Amygdala (tissue), 56 donors: ENCODE data around the gene HIPK1.
A peak's percentile ranks its signal among the peaks of the same experiment; 100 is the strongest.

Experiments used
- DNase-seq, 56 donors: peaks; one replicate each; lab custom pipeline; 2025; lab: John Stamatoyannopoulos, UW

The HIPK1 gene

GRCh38 chr1:113928941-113929749 lies at the start of gene HIPK1:
TSS of gene HIPK1 (plus strand) at chr1:113929324.
- DNase-seq: peak; percentile 37 to 95 (median 87)

GRCh38 chr1:113879739-113880038 lies 49.4 kb upstream of the HIPK1 start:
- DNase-seq: no peak

- DNase-seq: no peak
Measured at GRCh38 chr1:113881661-113882060, 47.5 kb upstream of the HIPK1 start.

GRCh38 chr1:113886417-113887401 lies 42.4 kb upstream of the HIPK1 start:
- no peak for DNase-seq

GRCh38 chr1:113887402-113888175 lies 41.5 kb upstream of the HIPK1 start, which contains the start of gene BCL2L15:
TSS of gene BCL2L15 (minus strand) at chr1:113887581. CDS start at chr1:113887375, 206 bp downstream.
- DNase-seq: no peak

GRCh38 chr1:113890816-113891215 lies 38.3 kb upstream of the HIPK1 start:
- no peak for DNase-seq

- no peak for DNase-seq
Measured at GRCh38 chr1:113891631-113892220, 37.4 kb upstream of the HIPK1 start.

- DNase-seq: no peak
Measured at GRCh38 chr1:113893267-113893666, 35.9 kb upstream of the HIPK1 start.

GRCh38 chr1:113895098-113895497 lies 34.0 kb upstream of the HIPK1 start:
- no peak for DNase-seq

- DNase-seq: no peak
Measured at GRCh38 chr1:113895961-113896360, 33.2 kb upstream of the HIPK1 start.

- no peak for DNase-seq
Measured at GRCh38 chr1:113898241-113898814, 30.8 kb upstream of the HIPK1 start.

- DNase-seq: no peak
Measured at GRCh38 chr1:113899111-113899510, 30.0 kb upstream of the HIPK1 start.

- no peak for DNase-seq
Measured at GRCh38 chr1:113901191-113901590, 27.9 kb upstream of the HIPK1 start.

- DNase-seq: peak in 4 of 56 donors; percentile 19 to 48 (median 38)
Measured at GRCh38 chr1:113903501-113904292, 25.4 kb upstream of the HIPK1 start.

GRCh38 chr1:113904293-113904673 lies 24.8 kb upstream of the HIPK1 start:
- DNase-seq: peak in 13 of 56 donors; percentile 26 to 80 (median 61)

- peak; percentile 88 to 100 (median 97) for DNase-seq
Measured at GRCh38 chr1:113904674-113905434, 24.3 kb upstream of the HIPK1 start, which contains the start of the genes AP4B1 and DCLRE1B. TSS of gene AP4B1 (minus strand) at chr1:113904799. CDS start at chr1:113904717, 82 bp downstream. TSS of gene DCLRE1B (plus strand) at chr1:113905326. CDS start at chr1:113905587, 261 bp downstream.

GRCh38 chr1:113905435-113905861 lies 23.7 kb upstream of the HIPK1 start:
- DNase-seq: peak in 5 of 56 donors; percentile 43 to 73 (median 45)
